GM06990 (cell line): ENCODE results near the gene FRY.

Experiments used
- DNase-seq: peaks from one replicate; pipeline ENCODE4 v3.0.0-alpha.2; 2011; ENCODE audit not compliant: insufficient read length; ENCODE audit errors: extremely low read depth
- H3K27me3 ChIP-seq: replicated peaks from 2 replicates; pipeline ENCODE4 v1.6.0; 2011; ENCODE audit warnings: low read length; ENCODE audit not compliant: control insufficient read depth, insufficient read depth
- H3K36me3 ChIP-seq: 2 replicates; pipeline ENCODE4 v1.5.1; 2011; ENCODE audit warnings: low read length; ENCODE audit not compliant: control insufficient read depth, insufficient read depth
- H3K4me3 ChIP-seq: replicated peaks from 2 replicates; pipeline ENCODE4 v1.5.1; 2011; ENCODE audit warnings: low read depth, mild to moderate bottlenecking, control low read depth, low read length
- TF ChIP-seq, protein P1 (sequence below): IDR thresholded peaks from 2 replicates; pipeline ENCODE4 v1.5.1; 2011; ENCODE audit warnings: low read length, control low read depth, mild to moderate bottlenecking, inconsistent platforms; ENCODE audit not compliant: insufficient read depth, poor library complexity, severe bottlenecking

The FRY gene

GRCh38 chr13:32117701-32118100, 86.1 kb downstream of the FRY start:
- Histone ChIP-seq H3K4me3 (no peak overlapping the region), H3K36me3 (no peaks in the 10 kb centered on the region), H3K27me3 (no peaks in the 10 kb centered on the region)
- TF ChIP-seq, protein P1, sequence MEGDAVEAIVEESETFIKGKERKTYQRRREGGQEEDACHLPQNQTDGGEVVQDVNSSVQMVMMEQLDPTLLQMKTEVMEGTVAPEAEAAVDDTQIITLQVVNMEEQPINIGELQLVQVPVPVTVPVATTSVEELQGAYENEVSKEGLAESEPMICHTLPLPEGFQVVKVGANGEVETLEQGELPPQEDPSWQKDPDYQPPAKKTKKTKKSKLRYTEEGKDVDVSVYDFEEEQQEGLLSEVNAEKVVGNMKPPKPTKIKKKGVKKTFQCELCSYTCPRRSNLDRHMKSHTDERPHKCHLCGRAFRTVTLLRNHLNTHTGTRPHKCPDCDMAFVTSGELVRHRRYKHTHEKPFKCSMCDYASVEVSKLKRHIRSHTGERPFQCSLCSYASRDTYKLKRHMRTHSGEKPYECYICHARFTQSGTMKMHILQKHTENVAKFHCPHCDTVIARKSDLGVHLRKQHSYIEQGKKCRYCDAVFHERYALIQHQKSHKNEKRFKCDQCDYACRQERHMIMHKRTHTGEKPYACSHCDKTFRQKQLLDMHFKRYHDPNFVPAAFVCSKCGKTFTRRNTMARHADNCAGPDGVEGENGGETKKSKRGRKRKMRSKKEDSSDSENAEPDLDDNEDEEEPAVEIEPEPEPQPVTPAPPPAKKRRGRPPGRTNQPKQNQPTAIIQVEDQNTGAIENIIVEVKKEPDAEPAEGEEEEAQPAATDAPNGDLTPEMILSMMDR, result no peak
- DNase-seq, result no peak

DNA sequence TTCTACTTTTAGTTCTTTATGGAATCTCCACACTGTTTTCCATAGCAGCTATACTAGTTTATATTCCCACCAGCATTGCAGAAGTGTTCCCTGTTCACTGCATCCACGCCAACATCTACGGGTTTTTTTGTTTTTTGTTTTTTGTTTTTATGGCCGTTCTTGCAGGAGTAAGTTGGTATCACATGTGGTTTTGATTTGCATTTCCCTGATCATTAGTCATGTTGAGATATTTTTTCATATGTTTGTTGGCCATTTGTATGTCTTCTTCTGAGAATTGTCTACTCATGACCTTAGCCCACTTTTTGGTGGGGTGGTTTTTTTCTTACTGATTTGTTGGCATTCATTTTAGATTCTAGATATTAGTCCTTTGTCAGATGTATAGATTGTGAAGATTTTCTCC, 89.7 kb downstream of the FRY start:
- TF ChIP-seq, protein P1, result no peak
- Histone ChIP-seq H3K36me3 (no peaks in the 10 kb centered on the region), H3K27me3 (no peaks in the 10 kb centered on the region), H3K4me3 (no peak overlapping the region)
- DNase-seq, result no peak

DNA sequence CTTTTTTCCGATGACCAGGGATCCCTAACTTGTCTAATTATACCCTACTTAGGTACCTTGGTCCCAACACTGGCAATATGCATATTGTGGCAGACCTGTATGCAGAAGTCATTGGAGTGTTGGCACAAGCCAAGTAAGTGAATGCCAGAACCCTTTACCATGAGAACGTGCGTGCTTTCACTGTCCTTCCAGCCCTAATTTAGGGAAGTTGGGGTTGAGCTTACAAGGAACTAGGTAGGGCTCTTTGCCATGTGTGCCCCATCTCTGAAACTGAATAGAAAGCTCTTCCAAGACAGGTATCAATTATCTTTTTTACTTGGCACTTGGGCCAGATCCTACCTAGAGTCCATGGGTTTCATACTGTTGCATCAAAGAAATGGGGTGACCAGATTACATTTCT, 93.2 kb downstream of the FRY start:
- TF ChIP-seq, protein P1, result no peak

DNA sequence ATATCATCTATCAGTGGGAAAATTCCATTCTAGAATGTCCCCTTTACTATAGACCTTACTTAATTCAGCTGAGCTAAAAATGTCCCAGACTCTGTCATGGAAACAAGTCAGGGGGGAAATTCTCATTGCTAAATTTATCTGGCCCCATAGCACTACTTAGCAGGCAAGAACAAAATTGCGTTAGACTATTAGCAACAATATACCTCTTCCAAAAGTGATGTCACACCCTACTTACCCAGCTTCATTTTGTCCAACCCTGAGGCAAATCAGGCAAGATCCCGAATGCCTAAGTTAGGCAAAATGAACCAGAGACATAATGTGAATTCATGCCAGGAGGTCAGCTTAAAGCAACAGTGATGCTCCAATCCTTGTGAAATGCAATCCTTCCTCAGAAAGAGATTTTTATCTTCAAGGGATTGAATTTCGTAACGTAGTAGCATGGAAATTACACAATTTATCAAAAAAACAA, 93.7 kb downstream of the FRY start:
- no peak for DNase-seq
- no peak overlapping the region for H3K4me3 ChIP-seq
- H3K36me3 ChIP-seq, result no peaks in the 10 kb centered on the region
- no peaks in the 10 kb centered on the region for H3K27me3 ChIP-seq
- TF ChIP-seq, protein P1, result no peak

More for the DNA sequence above, 93.2 kb downstream of the FRY start:
- H3K4me3 ChIP-seq, result no peak overlapping the region
- DNase-seq, result no peak
- no peaks in the 10 kb centered on the region for H3K36me3 ChIP-seq
- H3K27me3 ChIP-seq, result no peaks in the 10 kb centered on the region

DNA sequence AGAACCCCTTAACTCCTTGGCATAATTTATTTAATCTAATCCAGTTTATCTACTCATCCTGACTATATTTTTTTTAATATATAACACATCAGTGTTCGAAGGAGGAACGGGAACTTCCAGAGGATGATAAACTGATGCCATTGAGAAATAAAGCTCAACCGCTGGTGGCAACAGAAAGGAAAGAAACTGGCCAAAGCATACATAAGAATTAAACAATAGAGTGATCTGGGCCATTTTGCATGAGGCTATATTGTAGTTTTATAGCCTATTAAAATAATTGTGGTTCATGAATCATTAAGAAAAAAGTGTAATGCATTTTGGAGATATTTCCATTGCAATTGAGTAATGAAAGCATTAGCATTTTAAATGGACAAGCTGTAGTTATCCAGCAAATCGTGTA, 94.2 kb downstream of the FRY start:
- TF ChIP-seq, protein P1, result no peak
- Histone ChIP-seq H3K36me3 (no peaks in the 10 kb centered on the region), H3K4me3 (no peak overlapping the region), H3K27me3 (no peaks in the 10 kb centered on the region)
- DNase-seq, result no peak

DNA sequence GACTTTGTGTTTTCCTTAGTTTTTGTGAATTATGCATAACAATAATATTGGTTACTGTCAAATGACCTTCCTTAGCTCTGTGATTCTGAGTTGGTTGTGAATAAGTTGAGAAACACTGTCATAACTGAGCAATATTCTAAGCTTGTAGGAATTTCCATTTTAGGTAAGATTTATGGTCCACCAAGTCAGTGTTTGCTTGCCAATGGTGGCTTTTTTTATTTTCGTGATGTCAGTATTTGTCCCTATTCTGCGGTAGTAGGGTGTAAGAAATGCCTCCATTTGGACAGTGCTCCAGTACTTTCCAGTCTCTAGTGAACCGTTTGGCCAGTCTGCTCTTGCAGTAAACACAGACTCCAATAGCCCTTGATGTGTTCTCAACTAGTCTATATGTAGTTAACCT, 94.7 kb downstream of the FRY start:
- Histone ChIP-seq H3K27me3 (no peaks in the 10 kb centered on the region), H3K4me3 (no peak overlapping the region), H3K36me3 (no peaks in the 10 kb centered on the region)
- TF ChIP-seq, protein P1, result no peak
- no peak for DNase-seq
